22Rv1 (cell line): ENCODE results near the gene MX1.

Source experiments
- CTCF ChIP-seq: fragments of 450-650 bp; IDR thresholded peaks from 2 replicates; pipeline ENCODE4 v1.5.1; 2017; ENCODE audit warnings: mild to moderate bottlenecking
- ZFX ChIP-seq: fragments of 450-650 bp; IDR thresholded peaks from 2 replicates; pipeline ENCODE4 v1.6.1; 2017; ENCODE audit warnings: antibody characterized with exemption, borderline replicate concordance

- no peak for TF ChIP-seq CTCF
- TF ChIP-seq ZFX: no peak
Observed at GRCh38 chr21:41387824-41388223, 38.2 kb upstream of the MX1 start.
